ENCODE measurements around the gene RBL1.

- TF ChIP-seq CTCF (conservative IDR thresholded peaks at IDR 0.05), result no peak
- no peak for TF ChIP-seq ZFX (IDR thresholded peaks at IDR 0.05)
Observed at GRCh38 chr20:37123441-37123840, 27.6 kb upstream of the RBL1 start.

All from C4-2B (cell line).